ENCODE results near the gene LSMEM2. TPM values are rescaled to one million over a fixed set of nuclear protein-coding genes. Genes with fewer than 3 reads are reported as not detected.
A peak's percentile ranks its signal among the peaks of the same experiment; 100 is the strongest.

Gene LSMEM2
- total and polyA plus RNA-seq, 9 of the 15 experiments (the other 6 are each of a cell fraction or from before 2014, with no cell fraction given), result not detected

GRCh38 chr3:50260027-50260941 is 18.6 kb upstream of the LSMEM2 start:
- CTCF ChIA-PET (ENCODE audit: low intra/inter-chr PET ratio), result interaction anchor here (0.9 to 1.7 kb wide), 5 partner anchors 12 to 282 kb away, joined by 3 to 7 read pairs (median 5); no protein-coding TSS in a partner anchor
- Histone ChIP-seq H3K79me2 (ENCODE audit: control insufficient read depth, insufficient read depth, low read length) (peaks cover 3% of the 10 kb centered on the region; the same call in 1 of the 3 replicates), H3K4me2 (ENCODE audit: insufficient read depth, low read length) (peak overlapping the region; percentile 82), H3K9me3 (replicated peaks; ENCODE audit: control insufficient read depth, insufficient read depth, low read depth, low read length) (peaks cover 4% of the 10 kb centered on the region; the same call in 1 of the 2 replicates), H3K4me1 (replicated peaks in 1 of 2; ENCODE audit: control insufficient read depth in 2 of 2, insufficient read depth in 2 of 2, low read length in 2 of 2) (peaks cover 6 to 37% of the 10 kb centered on the region in 2 experiments; a peak in 4 of 5 replicates), H3K27ac (ENCODE audit: extremely low read depth, low read depth, low read length) (peak overlapping the region; percentile 84), H3K4me3 (peak overlapping the region; percentile 58), H3K27me3 (ENCODE audit: control insufficient read depth in 2 of 2, insufficient read depth in 2 of 2, low read length in 2 of 2) (no peaks in the 10 kb centered on the region), H4K20me1 (replicated peaks; ENCODE audit: control insufficient read depth, insufficient read depth, low read length) (no peaks in the 10 kb centered on the region), H3K36me3 (ENCODE audit: control insufficient read depth, insufficient read depth, low read length) (peaks cover 23% of the 10 kb centered on the region; the same call in 2 of the 3 replicates), H2AFZ (ENCODE audit: low read depth, low read length) (peak overlapping the region; percentile 84), H3K9me1 (ENCODE audit: control insufficient read depth, insufficient read depth, low read length) (no peaks in the 10 kb centered on the region), H3K9ac (ENCODE audit: insufficient read depth in 1 of 2, low read depth in 2 of 2, low read length in 2 of 2) (peak overlapping the region; percentile 73 to 94)
- ATAC-seq, result peak; percentile 97
- peak; percentile 90 to 92 (median 91) for DNase-seq (ENCODE audit: extremely low read depth in 1 of 4, low spot score in 3 of 4)
- POLR2A ChIA-PET, result interaction anchor here (0.5 to 1.7 kb wide), 6 partner anchors 12 to 1882 kb away, joined by 3 to 8 read pairs (median 4); no protein-coding TSS in a partner anchor
- in situ Hi-C loops (cut with MboI) (no loop called here), intact Hi-C loops (cut with micrococcal nuclease) (no loop called here)
- BruUV-seq (replicated peaks), result TSS peak; percentile 35
- FAIRE-seq, result peak; percentile 62
- WGBS (ENCODE audit: insufficient coverage, low coverage, missing lambda C conversion rate), result 9% methylated on average over 26 of the region's 70 CpGs
- TF ChIP-seq CTCF (IDR thresholded peaks at IDR 0.05 in 2 of 3, conservative IDR thresholded peaks at IDR 0.05 in 1 of 3; ENCODE audit: insufficient read depth in 2 of 3, low read depth in 1 of 3, low read length in 3 of 3) (peak; percentile 77 to 93 (median 91)), ESRRA (IDR thresholded peaks at IDR 0.05; ENCODE audit: borderline replicate concordance, low read depth) (peak; percentile 32; the same call in 1 of the 2 replicates), NFATC3 (IDR thresholded peaks at IDR 0.05) (no peak), FOXP1 (CRISPR knock-in tag; IDR thresholded peaks at IDR 0.05) (no peak), ATF2 (CRISPR knock-in tag; IDR thresholded peaks at IDR 0.05) (peak; percentile 89), YY1 (IDR thresholded peaks at IDR 0.05; ENCODE audit: borderline replicate concordance in 1 of 3, control insufficient read depth in 1 of 3, extremely low read depth in 1 of 3, insufficient read depth in 3 of 3, insufficient read length in 1 of 3, insufficient replicate concordance in 2 of 3, low read depth in 1 of 3, low read length in 2 of 3) (peak in 2 of 3 experiments; percentile 32 to 72), RFX1 (IDR thresholded peaks at IDR 0.05) (no peak), PURB (CRISPR knock-in tag; IDR thresholded peaks at IDR 0.05; ENCODE audit: low read depth) (no peak), MED1 (CRISPR knock-in tag; IDR thresholded peaks at IDR 0.05; ENCODE audit: borderline replicate concordance) (no peak), DPF2 (IDR thresholded peaks at IDR 0.05) (no peak), ZKSCAN3 (CRISPR knock-in tag; IDR thresholded peaks at IDR 0.05) (no peak), RBFOX2 (IDR thresholded peaks at IDR 0.05; ENCODE audit: low read depth, low read length) (peak; percentile 77), HNRNPUL1 (IDR thresholded peaks at IDR 0.05; ENCODE audit: low read length) (no peak), TAF15 (IDR thresholded peaks at IDR 0.05; ENCODE audit: low read depth, low read length) (no peak)
- TF ChIP-seq, protein P1, sequence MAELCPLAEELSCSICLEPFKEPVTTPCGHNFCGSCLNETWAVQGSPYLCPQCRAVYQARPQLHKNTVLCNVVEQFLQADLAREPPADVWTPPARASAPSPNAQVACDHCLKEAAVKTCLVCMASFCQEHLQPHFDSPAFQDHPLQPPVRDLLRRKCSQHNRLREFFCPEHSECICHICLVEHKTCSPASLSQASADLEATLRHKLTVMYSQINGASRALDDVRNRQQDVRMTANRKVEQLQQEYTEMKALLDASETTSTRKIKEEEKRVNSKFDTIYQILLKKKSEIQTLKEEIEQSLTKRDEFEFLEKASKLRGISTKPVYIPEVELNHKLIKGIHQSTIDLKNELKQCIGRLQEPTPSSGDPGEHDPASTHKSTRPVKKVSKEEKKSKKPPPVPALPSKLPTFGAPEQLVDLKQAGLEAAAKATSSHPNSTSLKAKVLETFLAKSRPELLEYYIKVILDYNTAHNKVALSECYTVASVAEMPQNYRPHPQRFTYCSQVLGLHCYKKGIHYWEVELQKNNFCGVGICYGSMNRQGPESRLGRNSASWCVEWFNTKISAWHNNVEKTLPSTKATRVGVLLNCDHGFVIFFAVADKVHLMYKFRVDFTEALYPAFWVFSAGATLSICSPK (IDR thresholded peaks at IDR 0.05; ENCODE audit: borderline replicate concordance), result no peak
